HCEC 1CT (cell line): ENCODE results near the gene RPL41.
"Not testable (repeated sequence)": the region's sequence is repeated elsewhere in the genome, so short reads cannot be mapped to it uniquely, and the experiment has no call there.

Experiments used
- DNase-seq: peaks from one replicate; pipeline ENCODE4 v3.0.0-alpha.2; 2017

Gene RPL41

DNA sequence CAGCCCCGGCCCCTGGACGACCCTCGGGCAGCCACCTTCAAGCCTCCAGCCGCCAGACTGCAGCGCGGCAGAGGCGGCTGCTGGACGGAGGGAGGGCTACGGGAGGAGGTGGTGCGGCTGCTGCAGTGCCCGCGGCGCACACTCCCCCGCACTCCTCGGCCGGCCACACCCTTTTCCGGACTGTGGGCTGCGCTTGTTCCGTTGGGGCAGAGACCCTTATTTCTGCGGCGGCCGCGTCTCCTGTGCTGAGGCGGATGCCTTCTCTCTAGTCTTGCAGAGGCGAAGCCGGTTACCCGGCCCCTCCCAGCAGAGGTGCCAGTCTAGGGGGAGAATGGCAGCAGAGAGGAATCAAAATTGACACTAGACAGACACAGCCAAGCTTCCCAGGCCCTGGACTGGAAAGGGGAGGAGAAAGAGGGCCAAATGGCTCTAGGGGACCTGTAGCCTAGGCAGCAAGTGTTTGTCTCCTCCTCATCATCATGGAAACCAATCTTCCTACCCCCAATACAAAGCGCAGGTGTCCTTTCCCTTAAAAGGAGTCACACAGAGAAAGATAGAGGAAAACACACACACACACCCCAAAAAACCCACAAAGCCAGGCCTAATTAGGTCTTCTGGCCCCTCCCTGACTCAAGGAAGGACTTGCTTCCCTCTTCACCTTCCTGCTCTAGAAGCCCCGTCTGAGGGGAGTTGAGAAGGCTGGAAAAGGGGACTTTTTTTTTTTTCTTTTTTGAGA lies 12.9 kb downstream of the RPL41 start:
- peak; percentile 26 for DNase-seq

DNA sequence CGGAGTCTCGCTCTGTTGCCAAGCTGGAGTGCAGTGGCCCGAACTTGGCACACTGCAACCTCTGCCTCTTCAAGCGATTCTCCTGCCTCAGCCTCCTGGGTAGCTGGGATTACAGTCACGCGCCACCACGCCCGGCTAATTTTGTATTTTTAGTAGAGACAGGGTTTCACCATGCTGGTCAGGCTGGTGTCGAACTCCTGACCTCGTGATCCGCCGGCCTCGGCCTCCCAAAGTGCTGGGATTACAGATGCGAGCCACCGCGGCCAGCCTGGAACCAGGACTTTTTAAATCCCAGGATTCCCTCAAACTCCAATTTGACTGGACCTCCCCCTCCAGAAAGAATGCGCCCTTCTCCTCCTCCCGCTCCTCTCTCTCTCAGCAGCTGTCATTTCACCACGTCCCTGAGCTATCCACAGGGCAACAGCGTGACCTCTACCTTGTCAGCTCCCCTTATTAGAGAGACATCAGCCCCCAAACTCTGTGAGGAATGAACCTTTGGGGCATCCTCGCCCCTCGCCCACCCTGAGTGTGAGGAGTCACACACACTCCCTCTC lies 13.6 kb downstream of the RPL41 start:
- no peak for DNase-seq

DNA sequence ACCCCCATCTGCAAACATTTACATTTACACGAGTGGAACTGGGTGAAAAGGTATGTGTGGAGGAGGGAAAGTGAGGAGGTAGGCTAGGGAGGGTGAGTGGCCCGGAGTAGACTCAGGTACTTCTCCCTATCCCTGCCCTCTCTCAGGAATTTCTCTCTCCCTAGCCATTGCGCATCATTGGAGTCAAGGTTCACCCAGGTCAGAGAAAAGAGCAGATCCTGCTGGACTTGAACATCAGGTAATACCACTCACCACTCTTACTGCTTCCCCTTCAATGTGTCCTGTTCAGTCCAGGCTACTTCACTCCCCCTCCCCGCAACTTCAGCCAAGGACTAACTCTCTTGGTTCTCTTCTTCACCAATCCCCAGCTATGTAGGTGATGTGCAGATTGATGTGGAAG lies 14.4 kb downstream of the RPL41 start:
- no peak for DNase-seq

DNA sequence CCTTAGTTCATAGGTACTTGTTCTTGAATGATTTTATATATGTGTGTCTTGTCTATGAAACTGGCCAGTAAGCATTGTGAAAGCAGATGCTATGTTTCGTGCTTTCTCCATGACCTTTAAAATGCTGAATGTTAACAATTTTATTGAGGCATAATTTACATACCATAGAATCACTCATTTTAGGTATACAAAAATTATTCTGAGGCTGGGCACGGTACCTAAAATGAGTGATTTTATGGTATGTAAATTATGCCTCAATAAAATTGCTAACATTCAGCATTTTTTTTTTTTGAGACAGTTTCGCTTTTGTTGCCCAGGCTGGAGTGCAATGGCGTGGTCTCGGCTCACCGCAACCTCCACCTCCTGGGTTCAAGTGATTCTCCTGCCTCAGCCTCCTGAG lies 18.5 kb downstream of the RPL41 start:
- DNase-seq = no peak

DNA sequence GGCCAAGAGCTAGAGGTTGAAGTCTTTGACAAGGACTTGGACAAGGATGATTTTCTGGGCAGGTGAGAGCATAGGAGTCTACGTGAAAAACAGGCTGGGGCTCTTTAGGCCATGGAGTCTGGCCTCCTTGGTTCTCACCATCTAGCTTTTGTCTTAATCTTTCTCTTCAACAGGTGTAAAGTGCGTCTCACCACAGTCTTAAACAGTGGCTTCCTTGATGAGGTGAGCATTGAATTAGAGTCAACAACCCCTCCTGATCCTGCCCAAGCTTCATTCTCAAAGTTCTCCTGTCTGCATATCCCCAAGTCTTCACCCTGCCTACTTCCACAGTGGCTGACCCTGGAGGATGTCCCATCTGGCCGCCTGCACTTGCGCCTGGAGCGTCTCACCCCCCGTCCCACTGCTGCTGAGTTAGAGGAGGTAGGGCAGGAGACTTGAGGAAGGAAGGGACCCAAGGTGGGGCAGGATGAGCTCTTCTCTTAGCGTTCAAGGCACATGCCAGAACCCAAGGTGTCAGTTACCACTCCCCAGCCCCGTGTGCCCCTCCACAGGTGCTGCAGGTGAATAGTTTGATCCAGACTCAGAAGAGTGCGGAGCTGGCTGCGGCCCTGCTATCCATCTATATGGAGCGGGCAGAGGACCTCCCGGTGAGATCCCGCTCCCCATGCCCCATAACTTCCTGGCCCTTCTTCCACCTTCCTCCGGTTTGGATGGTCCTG lies 21.6 kb downstream of the RPL41 start:
- no peak for DNase-seq

DNA sequence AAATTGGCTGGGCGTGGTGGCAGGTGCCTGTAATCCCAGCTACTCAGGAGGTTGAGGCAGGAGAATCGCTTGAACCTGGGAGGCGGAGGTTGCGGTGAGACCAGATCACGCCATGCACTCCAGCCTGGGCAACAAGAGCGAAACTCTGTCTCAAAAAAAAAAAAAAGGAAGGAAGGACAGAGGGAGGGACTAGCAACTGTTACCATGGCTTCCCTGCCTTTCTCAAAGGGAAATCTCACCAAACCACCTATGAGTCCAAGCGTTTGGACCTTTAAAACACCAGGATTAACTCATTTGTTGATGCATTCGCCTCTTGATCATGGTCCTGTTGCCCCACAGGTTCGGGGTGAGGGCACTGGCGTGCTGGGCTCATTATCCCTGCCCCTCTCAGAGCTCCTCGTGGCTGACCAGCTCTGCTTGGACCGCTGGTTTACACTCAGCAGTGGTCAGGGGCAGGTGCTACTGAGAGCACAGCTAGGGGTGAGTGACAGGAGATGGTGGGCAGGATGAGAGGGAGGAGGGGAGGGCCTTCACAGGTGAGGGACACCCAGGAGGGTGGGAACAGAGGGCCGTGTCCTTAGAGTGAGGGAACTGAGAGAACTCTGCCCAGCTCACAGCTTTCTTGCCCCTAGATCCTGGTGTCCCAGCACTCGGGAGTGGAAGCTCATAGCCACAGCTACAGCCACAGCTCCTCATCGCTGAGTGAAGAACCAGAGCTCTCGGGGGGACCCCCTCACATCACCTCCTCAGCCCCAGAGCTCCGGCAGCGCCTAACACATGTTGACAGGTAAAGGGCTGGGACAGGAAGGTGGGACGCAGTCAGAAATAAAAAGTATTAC lies 25.7 kb downstream of the RPL41 start:
- no peak for DNase-seq

DNA sequence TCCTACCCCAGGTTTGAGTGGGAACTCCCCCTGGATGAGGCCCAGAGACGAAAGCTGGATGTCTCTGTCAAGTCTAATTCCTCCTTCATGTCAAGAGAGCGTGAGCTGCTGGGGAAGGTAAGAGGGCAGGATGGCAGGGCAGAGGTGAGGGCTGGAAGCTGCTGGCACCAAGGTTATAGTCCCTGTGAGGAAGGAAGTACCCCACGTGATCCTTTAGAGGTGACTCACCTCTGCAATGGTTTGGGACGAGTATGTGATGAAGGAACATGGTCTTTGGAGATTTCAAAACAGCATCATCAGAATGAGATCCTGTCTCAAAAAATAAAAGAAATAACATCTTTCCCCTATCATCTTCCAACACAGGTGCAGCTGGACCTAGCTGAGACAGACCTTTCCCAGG lies 26.8 kb downstream of the RPL41 start:
- no peak for DNase-seq

DNA sequence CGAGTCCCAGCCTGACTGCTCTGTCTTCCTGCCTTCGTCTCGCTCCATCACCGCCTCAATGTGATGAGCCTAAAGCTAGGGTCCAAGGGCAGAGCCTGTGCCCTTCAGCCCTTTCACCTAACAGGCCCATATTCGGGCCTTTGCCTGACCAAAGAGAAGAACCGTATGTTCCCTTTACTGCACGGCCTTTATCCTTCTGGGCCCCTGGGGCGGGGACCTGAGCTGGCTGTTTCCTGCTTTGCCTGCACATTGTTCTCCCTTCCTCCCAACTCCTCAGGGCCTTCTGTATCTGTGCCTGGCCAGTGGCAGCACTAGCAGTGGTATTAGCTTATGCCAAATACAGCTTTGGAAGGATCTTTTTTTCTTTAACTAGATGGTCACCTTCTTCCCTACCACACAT lies 27.4 kb downstream of the RPL41 start:
- no peak for DNase-seq

DNA sequence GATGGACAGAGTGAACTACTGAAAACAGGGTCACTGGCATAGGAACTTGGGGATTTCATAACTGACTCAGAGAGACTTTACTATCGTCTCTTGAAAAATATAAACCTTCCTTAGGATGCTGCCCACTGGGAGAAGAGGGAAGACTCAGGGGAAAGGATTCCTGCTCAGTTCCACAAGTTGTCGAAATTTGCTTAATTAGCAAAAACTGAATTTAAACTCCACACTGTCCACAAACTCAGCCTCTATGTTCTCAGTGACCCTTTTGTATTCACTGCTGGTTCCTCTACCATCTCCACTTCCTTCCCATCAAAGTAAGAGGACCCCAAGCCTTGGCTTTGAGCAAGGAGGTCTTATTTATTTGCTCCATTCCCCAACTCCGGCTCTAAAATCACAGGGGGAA lies 28.8 kb downstream of the RPL41 start:
- DNase-seq = no peak

DNA sequence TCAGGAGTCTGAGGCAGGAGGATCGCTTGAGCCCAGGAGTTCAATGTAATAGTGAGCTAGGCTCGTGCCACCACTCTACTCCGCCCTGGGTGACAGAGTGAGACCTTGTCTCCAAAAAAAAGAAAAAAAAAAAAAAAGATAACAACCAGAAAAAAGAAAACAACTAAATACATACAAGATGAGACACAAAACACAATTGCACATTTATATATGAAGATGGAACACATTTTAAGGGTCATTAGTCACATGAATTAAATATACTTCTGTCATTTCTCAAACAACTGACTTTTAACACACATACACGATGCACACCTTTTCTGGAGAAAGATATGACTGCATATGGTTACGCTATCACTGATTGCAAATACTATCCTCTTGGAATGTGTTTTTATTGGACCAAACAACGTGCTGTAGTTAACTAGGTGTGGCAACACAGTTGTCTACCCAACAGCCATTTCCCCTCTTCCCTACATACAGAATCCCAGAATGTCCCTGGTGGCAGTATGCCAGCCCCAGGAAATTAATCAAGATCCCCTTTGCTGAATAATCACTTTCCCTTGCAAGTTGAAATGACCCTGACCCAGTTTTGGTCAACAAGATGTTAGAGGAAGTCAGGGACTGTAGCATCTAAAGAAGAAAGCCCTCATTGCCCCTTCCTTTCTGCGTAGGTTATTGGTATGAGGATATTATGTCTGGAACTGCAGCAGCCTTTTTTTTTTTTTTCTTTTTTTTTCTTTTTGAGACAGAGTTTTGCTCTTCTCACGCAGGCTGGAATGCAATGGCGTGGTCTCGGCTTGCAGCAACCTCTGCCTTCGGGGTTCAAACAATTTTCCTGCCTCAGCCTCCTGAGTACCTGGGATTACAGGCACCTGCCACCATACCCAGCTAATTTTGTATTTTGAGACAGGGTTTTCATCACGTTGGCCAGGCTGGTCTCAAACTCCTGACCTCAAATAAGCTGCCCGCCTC lies 30.3 kb downstream of the RPL41 start:
- no peak for DNase-seq

DNA sequence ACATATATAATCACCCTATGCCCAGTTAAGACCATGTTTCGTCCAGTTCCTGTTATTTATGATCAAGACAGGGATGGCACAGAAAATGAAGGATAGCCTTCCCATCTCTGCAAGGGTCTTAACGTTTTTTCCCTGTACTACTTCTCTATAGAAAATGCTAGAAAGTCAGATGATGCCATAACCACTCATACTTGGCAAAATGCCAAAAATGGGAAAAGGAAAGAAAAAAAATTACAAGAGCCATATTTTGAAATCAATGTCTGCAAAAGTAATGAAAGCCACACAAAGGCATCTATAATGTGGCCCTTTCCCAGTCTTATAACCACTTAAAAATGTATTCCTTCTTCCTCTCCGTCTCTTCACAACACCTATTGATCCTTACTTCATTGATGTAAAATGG lies 34.1 kb downstream of the RPL41 start:
- DNase-seq = no peak

DNA sequence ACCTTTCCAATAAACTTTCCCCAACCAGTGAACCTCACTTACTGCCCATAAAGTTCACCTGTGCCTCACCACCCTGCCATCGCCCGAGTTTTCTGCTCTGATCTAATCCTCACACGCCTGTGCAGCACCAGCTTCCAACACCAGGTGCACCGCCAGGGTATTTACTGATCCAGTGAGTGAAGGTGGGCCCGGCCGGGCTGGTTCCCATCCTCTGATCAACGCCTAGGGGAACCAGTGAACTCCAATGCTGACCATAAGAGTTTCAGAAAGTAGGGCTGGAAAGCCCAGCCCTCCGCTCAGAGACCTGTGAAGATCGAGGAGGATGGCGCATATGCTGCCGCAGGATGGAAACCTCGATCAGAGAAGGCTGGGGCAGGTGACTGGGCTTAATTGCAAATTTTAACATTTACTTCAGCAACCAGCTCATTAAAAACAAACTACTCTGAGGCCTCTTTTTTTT lies 35.3 kb downstream of the RPL41 start:
- no peak for DNase-seq

DNA sequence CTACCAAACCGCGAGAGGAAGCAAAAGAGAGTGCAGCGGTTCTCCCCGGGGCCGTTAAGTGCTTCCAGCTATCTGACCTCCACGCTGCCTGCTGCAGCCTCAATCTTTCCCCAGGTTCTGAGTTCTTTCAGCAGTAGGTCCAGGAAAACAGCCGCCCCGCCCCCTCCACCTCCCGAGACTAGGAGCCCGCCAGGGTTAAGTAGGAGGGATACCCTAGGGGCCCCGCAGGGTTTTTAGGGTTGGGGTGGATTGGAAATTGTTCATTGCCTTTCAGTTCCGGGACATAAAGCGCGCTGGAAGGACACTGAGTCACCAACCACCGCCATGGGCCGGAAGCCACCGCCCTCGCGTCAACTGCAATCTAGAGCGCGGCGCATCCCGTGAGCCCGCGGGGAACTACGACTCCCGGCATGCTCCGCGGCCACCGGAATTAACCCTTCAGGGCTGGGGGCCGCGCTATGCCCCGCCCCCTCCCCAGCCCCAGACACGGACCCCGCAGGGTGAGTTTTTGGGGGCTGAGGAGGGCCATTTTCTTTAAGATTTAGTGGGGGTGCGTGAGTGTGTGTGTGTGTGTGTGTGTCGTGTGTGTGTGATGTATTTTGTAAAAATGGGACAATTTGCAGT lies 35.8 kb downstream of the RPL41 start, which contains the start of gene MYL6B:
Gene MYL6B (plus strand): TSS at position 456 of the 624 bp plus-strand sequence. CDS start 1,332 bp downstream, outside the sequence.
- DNase-seq = peak; percentile 93

DNA sequence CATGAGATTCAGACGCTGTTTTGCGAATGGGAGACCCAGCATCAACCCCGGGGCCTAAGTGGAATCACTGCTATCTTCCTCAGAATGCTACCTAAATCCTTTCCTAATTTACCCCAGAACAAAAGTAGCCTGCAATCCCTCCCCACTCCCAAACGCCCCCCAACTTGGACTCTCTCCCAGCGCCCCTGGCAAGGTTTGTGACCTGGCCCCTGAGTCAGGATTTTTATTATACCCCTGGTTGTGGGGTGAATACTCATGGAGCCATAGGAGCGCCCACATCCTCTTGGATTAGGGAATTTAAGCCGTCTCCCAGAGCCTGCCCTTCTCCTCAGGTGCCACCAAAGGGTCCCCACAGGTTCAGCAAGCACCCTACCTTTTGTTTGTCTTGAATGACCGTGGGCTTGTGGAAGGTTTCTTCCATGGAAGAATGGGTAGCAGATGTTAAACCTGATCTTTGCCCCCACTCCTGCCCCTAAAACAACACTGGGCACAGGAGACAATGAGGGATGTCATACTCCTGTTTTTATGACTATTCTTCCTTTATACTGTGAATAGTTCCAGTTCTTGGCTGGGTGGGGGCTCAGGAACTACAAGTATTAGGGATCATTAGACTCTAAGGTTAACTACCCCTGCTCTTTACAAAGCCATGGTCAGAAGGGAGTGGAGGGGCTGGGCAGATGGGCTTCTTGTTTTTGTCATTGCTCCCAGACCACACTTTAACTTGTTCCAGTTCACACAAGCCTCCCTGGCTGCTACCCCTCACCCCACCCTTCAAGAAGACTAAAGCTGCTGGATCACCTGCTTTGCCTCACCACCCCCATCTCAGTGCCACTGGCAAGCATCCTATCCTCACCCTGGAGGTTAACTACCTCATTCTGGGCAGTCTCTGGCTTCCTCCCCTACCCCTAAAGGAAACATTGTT lies 36.6 kb downstream of the RPL41 start:
- DNase-seq = no peak

DNA sequence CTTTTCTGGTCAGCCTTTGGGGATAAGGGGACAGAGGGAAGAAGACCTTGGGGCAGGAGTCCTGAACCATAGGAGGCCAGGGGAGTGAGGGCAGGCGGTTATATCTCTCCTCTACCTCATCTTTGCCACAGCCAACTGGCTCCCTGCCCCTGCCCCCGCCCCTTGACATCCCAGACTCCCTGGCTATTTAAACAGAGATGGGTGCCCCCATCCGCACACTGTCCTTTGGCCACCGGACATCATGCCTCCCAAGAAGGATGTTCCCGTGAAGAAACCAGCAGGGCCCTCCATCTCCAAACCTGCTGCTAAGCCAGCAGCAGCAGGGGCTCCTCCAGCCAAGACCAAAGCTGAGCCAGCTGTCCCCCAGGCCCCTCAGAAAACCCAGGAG lies 37.2 kb downstream of the RPL41 start:
- no peak for DNase-seq

DNA sequence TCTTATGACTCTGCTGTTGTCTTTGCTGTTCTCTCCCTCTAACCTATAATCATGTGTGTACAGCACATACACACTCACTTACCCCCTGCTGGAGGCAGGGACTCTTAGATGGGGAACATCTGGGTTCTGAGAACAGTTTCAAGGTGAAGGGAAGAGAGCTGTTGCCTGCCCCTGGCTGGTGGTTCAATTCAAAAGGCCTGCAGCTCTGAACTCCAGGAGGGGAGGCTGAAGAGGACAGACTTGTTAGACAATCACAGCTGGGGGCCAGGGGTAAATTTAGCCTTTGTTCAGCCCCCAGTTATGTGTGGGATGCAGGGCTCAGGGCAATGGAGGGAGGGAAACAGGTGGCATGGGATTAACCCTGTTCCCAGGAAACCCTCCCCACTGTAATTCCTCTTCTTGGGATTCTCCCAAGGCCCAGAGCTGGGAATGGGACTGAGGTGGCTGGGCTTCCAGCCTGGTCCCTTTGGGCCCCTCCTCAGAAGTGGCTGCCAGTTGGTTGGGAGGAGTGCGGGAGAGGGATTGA lies 37.9 kb downstream of the RPL41 start:
- no peak for DNase-seq

DNA sequence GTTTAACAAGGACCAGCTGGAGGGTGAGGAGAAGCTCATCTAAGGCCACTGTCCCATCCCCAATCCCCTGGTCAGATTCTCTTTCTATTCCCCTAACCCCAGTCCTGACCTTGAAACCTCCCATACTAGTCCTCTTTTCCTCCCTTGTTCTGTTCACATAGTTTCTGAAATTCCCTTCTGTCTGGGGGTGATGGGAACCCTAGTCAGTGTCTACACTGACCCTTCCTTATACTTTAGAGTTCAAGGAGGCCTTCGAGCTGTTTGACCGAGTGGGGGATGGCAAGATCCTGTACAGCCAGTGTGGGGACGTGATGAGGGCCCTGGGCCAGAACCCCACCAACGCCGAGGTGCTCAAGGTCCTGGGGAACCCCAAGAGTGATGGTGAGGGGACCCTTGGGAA lies 38.4 kb downstream of the RPL41 start:
- no peak for DNase-seq

DNA sequence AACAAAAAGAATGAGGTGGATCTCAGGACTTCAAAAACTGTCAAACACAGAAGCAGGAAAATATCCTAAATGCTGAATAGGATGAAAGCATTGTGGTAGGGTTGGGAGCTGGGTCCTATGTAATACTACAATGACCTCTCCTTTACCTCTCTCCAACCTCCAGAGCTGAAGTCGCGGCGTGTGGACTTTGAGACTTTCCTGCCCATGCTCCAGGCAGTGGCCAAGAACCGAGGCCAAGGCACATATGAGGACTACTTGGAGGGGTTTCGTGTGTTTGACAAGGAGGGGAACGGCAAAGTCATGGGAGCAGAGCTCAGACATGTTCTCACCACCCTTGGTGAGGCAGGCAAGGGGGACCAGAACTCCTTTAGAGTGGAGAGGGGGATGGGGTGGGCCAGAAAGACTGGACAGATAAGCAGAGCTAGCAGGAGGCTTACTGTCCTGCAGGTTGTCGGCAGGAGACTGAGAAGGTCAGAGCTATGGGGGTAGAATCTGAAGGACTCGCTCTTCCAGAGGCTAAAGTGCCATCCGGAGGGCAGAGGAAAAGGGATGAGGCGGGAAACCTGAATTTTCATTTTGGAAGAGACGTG lies 38.9 kb downstream of the RPL41 start:
- no peak for DNase-seq

DNA sequence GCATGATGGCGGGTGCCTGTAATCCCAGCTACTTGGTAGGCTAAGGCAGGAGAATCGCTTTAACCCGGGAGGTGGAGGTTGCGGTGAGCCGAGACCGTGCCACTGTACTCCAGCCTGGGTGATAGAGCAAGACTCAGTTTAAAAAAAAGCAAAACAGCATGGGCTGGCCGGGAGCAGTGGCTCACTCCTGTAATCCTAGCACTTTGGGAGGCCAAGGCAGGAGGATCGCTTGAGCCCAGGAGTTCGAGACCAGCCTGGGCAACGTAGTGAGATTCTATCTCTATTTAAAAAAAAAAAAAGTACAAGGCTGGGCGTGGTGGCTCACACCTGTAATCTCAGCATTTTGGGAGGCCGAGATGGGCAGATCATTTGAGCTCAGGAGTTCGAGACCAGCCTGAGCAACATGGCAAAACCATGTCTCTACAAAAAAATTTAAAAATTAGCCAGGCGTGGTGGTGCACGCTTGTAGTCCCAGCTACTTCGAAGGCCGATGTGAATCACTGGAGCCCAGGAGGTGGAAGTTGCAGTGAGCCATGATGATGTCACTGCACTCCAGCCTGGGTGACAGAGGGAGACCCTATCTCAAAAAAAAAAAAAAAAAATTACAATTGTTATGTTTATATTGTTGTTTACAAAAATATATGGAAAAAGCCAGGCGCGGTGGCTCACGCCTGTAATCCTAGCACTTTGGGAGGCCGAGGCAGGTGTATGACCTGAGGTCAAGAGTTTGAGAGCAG lies 40.2 kb downstream of the RPL41 start:
- DNase-seq = not testable (repeated sequence)
